GM19328 (cell line): ENCODE results near the gene IL12A.
A peak's percentile ranks its signal among the peaks of the same experiment; 100 is the strongest.

Experiments used
- ATAC-seq: cut with Tn5 transposase; IDR thresholded peaks from one replicate; pipeline ENCODE4 v1.9.1; 2021; ENCODE audit warnings: mild to moderate bottlenecking, moderate library complexity; ENCODE audit not compliant: unreplicated experiment

IL12A gene

GRCh38 chr3:159989973-159990846, 1.6 kb downstream of the IL12A start:
- ATAC-seq, result no peak

DNA sequence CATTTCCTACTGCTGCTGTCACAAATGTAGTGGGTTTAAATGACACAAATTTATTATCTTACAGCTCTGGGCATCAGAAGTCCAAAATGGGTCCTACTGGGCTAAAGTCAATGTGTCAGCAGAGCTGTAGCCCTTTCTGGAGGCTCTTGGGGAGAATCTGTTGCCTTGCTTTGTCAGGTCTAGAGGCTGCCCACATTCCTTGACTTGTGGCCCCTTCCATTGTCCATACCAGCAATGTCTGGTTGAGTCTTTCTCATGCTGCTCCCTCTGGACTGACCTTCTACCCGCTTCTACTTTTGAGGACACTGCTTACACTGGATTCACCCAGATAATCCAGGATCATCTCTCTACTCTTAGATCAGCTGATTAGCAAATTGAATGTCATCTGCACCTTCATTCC, 3.0 kb downstream of the IL12A start:
- no peak for ATAC-seq

DNA sequence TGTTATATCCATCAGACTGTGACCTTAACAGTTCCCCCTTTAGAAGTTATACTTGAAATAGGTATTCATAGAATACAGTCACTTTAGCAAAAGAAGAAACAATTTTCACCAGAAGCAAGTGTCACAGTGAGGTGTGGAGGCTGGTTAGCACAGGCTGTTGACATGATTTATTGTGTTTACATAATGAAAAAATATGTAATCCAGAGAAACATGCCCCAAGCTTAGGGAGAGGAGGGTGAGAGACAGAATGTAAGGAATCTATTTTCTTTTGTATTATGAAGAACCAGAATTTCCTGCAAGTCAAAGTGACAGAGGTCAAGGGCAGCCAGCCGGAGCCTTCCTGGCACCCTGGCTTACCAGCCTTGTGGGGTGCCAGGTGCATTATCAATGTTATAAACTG, 4.0 kb downstream of the IL12A start:
- no peak for ATAC-seq

GRCh38 chr3:159994182-159994581, 5.5 kb downstream of the IL12A start:
- no peak for ATAC-seq

DNA sequence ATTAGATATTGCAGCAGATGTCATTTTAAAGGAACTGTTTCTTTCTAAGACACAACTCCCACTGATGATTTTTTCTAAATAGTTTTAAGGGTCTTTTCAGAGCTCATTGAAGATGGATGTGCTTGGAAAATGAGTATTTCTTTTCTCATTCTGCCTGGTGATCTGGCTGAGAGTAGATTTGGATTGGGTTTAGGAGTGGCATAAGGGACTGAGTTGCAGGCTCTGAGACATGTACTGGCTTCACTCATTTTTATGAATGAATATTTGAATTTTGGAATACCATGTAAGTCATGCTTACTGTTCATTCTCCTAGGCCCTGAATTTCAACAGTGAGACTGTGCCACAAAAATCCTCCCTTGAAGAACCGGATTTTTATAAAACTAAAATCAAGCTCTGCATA, 6.5 kb downstream of the IL12A start:
- no peak for ATAC-seq

- no peak for ATAC-seq
Measured at GRCh38 chr3:159996018-159996417, 7.4 kb downstream of the IL12A start.

DNA sequence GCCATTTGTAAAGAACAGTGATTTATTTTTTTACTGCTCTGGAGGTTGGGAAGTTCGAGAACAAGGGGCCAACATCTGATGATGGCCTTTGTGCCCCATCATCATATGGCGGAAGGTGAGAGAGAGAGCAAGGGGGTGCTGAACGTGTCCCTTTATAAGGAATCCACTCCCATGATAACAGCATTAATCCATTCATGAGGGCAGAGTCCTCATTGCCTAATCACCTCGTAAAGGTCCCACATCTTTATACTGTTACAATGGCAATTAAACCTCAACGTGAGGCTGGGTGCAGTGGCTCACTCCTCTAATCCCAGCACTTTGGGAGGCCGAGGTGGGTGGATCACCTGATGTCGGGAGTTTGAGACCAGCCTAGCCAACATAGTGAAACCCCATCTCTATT, 8.3 kb downstream of the IL12A start:
- ATAC-seq, result no peak

DNA sequence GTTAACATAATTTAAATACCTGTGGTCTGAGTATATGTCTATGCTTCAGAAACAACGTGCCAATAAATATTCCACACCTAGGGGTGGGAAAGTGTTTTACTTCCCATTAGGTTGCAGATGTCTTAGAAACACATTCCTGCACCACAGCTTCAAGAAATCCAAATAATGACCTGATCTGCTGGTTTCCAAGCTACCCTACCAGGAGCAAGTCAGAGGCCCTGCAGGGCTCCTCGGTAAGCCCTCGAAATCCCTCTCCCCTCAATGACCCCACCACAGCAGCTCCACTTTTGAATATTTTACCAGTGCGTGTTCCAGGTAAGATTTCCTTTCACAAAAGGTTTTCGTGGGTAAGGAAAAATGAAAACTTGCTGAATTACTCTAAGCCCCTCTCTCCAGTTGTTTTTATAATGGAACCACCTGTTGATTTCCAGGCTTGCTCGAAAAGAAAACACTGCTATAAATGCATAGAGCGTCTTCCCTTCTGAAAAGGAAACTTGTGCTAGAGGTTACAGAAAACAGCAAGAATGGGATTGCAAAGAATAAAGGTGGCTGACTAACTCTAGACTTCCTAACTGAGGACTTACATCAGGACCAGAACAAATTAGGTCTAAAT, 12.6 kb downstream of the IL12A start:
- ATAC-seq, result no peak

- ATAC-seq, result no peak
Measured at GRCh38 chr3:160001850-160002623, 13.4 kb downstream of the IL12A start.

DNA sequence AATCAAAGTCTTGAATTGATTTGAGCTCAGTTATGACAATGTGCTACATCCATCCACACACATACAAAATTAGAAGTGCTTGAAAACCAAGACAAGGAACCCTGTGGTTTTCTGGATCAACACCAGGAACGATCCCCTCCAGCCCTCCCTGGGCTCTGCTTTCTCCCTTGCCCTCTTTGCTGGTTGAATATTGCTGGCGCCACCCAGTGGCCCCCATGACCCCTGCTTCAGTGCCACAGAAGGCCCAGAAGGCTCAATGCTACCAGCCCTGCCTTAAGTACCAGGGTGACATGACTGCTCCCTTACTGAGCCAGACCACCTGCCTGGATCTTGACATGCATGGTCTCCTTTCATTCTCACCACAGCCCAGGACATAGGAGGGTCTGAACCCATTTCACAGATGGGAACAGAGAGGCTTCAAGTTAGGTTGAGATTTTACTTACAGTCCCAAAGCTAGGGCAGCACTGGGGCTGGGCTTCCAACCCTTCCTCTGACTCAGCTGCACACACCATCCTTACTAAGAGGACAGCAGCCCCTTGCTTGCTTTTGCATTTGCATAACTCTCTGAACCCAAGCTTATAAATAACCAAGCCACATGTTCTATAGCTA, 15.0 kb downstream of the IL12A start:
- ATAC-seq, result peak; percentile 90

- no peak for ATAC-seq
Measured at GRCh38 chr3:160005004-160005403, 16.4 kb downstream of the IL12A start.

DNA sequence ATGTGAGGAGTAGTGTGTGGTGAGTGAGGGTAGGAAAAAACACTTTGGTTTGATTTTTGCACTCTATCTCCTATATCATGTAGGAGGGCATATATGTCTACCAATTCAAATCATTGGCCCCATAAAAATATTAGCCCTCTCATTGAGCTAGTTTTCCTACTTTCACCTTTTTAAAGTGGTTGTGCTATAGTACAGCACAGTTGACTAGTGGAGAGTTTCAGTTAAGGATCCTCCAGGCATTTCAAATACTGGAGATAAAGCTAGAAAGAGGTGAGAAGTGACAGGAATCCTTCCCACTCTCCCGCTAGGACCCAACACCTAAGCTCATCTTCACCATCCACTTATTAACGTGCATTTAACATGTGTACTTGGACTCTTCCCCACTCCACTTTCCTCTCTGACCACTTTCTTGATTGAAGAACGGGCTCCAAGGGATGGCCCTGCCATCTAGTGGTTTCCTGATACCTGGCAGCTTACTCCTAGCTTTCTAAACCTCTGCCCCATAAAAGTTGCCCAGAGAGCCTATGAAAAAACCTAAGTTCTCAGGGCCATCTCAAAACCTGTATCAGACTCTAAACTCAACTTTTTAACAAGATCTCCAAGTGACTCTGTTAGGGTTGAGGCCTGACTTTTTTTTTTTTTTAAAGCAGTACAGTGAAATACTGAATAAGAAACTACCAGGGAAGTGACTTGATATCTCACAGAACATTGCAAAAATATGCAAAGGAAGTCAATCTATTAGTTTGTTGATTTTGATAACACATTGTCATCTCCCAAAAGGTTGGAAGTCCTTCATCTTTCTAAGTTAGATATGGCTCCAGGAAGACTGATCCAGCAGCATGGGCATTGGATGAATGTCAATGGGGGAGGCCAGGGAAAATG, 17.9 kb downstream of the IL12A start:
- peak; percentile 34 for ATAC-seq

- no peak for ATAC-seq
Measured at GRCh38 chr3:160008961-160009360, 20.3 kb downstream of the IL12A start.

GRCh38 chr3:160009525-160009924, 20.9 kb downstream of the IL12A start:
- ATAC-seq, result no peak

- ATAC-seq, result peak; percentile 62
Measured at GRCh38 chr3:160010578-160010977, 21.9 kb downstream of the IL12A start.

DNA sequence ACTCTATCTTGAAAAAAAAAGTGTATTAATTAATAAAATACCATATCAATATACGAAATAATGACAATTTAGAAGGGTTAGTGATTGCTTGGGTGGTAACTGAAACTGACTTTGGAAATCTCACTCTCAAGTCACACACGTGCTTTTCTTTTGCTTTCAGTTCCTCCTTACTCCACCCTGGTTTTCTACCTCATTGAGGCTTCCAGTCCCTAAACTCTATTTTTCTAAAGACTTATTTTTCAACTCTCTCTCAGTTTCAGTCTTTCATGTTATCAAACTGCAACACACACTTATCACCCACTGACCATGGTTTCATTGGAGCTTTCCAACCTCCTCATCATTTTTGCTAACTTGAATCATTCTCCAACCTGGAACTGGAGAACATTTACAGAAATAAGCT, 23.5 kb downstream of the IL12A start:
- ATAC-seq, result peak; percentile 72

DNA sequence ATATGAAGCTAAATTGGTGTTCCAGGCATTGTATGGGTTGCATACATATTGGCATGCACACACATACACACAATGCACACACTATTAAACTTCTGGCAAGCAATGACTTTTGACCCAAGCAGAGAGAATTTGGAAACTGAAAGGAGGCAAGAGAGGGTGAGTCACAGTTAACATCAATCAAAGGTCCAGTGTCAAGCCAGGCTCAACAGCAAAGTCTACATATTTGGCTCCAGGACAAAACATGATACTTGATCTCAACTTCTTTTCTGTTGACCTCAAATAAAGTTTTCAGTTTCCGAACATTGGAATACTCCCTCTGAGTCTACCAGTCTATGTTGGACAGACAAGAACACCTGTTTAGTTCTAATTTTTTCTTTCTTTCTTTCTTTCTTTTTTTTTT, 28.3 kb downstream of the IL12A start:
- no peak for ATAC-seq

- ATAC-seq, result no peak
Measured at GRCh38 chr3:160018959-160019358, 30.3 kb downstream of the IL12A start.

GRCh38 chr3:160020057-160020711, 31.5 kb downstream of the IL12A start:
- no peak for ATAC-seq

DNA sequence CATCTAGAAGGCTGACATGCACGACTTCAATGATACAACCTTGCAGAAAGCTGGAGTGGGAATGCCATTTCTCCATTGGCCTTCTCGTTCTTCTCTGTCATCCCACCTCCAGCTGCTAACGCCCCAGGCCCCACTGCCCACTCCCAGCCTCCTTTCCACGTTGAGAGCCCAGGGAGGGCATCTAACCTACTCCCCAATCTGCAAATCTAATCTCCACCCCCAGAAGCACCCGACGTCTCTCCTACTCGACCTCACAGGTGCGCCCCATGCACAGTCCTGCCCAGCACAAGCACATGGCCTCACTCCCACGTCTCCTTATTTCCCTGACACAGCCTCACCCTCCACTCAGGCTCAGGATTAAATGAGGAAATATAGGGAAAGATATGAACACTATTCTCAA, 33.4 kb downstream of the IL12A start:
- ATAC-seq, result no peak
